NCI-H510A treated with DMSO at 0.1 percent for 48 hours (cell line): ENCODE results near the gene MNDA.

Experiments used
- DNase-seq: peaks from one replicate; lab custom pipeline; 2025; lab: John Stamatoyannopoulos, UW

MNDA gene

DNA sequence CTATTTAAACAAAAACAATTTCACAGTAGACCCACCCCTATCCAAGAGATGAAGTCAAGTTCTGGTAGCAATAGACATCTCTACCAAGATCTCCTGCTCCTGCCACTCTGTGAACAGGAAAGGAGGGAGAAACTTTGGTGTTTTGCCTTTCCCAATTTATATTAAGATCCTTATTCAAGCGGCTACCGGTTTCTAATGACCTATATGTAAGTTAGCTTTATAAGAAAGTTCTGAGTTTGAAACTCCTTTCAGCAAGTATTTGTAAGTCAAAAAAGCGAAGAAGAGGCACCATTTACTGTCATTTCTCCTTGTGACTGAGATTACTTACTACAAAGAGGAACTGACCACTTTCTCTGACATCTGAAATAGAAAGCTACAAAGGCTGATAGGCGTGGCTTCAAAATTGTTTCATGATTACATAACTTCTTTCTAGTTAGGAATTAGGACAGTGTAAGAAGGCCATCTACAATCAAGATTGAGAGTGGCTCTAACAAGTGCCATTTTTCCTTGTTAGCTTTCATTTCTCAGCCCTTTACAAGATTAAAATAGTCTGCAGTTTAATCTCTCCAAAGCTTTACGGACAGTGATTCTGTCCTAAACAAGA, at the start of gene MNDA:
MNDA (plus strand) TSS at position 448 of the 604 bp plus-strand sequence. CDS start 10,803 bp downstream, outside the sequence.
- no peak for DNase-seq

DNA sequence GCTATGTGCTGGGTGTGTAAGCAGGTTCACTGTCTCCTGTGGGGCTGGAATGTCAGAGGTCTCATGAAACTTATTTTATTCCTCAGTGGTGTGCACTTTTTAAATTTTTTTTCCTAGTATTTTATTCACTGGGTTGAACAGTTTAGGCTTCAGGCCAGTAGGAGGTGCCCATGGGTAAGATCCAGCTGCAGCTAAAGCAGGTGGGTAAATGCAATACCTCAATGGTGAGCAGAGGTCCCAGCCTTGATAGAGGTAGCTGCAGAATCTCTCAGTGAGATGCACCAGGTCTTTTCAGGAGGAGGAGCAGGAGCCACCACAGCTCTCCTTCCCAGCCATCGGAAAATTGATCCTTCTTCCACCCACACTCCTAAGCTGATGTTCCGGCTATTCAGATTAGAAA, 37.5 kb upstream of the MNDA start:
- DNase-seq, result no peak

GRCh38 chr1:158794247-158794646, 36.9 kb upstream of the MNDA start:
- no peak for DNase-seq

- DNase-seq, result no peak
Measured at GRCh38 chr1:158798531-158798930, 32.6 kb upstream of the MNDA start.

DNA sequence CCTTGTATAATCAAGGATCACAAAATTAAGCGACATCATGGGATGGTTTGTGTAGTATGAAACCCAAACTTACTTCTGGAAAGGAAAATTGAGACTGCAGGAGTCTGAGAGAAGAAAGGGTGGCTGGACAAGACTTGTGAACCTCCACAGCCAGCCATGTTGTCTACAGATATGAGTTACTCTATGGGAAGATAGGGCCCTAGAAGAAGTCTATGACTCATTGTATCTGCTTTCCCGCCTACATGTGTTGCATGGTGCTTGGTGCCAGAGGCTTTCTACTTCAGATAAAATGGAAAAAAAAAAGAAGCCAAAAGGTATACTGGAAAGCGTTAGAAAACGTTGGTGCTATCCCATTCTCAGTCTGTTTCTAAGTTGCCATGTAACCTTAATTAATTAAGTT, 31.5 kb upstream of the MNDA start:
- DNase-seq, result no peak

GRCh38 chr1:158800526-158800925, 30.6 kb upstream of the MNDA start:
- DNase-seq, result no peak

DNA sequence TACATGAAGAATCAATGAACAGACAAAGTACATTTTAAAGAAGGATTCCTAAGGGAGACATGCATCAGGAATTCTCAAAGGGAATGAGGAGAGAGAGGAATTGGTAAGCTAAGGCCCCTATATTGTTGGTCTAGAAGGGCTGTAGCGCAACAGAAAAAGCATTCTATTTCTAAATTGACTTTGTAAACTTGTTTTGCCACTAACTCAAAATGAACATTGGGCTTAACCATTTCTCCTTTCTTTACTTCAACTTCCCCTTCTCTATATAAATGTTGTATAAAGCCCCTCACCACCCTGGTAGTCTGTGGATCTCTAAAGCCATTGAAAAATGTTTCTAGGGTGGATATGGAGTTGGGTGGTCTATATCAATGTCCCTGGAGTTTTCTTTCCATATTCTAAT, 29.8 kb upstream of the MNDA start:
- DNase-seq, result no peak

GRCh38 chr1:158803678-158804077, 27.5 kb upstream of the MNDA start:
- DNase-seq, result no peak

DNA sequence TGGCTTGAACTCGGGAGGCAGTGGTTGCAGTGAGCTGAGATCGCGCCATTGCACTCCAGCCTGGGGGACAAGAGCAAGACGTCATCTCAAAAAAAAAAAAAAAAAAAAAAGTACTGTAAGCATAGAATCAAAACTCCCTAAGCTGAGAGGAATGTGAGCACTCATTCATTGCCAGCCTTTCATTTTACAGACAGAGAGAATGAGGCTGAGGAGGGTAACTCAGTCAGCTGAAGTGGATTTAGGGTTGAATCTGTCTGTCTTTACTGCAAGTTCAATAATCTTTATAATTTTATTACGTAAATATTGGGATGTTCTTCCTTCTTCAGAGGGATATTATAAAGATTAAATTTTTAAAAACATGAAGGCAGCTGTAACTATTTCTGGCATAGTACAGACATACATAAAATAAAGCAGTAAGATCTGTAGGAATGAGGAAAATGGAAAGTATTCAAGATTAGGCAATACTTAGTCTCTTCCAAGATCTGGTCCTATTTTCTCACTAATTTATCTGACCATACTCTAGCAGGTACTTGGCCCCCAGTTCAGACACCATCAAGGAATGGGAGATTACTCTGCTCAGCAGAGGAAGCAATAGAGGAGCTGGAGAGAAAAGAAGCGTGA, 24.1 kb upstream of the MNDA start:
- no peak for DNase-seq

- DNase-seq, result no peak
Measured at GRCh38 chr1:158809256-158809655, 21.9 kb upstream of the MNDA start.

DNA sequence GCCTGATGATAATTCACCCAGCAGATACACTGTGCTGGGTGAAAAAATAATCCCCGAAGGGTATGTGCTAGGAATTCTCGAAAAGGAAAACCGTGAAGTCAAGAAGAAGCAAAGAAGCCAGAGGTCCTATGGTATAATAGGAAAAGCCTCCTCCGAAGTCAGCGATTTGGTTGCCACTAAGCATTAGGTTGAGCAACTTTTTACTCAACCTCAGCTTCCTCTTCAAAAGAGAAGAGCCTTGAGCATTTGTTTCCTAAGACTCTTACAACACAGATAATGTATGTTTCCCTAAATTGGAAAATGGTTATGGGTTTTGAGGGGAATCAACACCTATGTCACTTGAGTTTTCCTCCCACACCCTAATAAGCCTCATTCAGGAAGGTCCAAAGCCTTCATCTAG, 21.3 kb upstream of the MNDA start:
- DNase-seq, result no peak

GRCh38 chr1:158810311-158810710, 20.8 kb upstream of the MNDA start:
- no peak for DNase-seq

DNA sequence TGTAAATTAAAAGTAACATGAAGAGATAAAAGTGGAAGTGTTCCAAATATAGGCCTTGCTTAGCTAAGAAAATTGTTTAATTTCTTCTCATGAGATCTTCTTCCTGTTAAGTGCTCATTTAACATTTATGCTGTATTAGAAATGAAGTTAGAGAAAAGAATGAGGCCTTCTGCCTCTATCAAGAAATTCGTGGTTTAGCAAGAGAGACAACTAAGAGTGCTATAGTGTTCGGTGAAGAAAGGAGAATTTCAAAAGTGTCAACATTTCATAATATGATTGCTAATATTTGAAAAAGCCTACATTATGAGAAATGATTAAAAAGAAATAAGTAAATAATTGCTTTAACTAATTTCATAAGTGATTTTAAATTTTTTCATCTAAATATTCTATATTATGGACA, 18.8 kb upstream of the MNDA start:
- DNase-seq, result no peak

DNA sequence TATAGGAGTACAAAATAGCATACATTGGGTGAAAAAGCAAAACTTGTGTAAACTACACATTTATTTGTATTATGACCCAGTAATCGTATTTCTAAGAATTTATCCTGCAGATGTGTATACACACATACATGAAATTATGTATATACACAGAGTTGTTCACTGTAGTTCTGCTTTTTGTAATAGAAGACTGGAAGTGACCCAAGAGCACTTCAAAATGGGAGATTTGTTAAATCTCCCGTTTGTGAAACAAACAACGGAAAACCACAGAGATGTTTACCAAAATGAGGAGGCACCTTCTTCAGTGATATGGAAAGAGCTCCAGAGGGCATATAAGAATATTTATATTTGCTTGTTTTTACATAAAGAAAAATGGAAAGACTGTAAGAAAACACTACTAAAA, 18.0 kb upstream of the MNDA start:
- no peak for DNase-seq

DNA sequence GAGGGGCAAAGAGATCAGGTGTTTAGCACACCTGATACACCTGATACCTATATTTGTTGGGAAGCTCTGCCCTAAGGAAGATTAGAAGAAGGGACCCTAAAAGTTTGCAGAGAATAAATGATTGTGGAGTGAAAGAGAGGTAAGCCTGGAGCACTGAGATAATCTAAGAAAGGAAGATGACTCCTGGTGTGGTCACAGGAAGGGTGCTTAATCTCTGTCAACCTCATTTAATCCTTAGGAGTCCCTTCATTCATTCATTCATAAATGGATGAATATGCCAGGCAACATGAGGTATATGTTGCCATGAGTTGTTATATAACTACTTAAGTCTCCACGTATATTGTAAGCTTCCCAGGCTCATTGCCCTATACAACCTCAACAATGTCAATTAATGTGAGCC, 16.2 kb upstream of the MNDA start:
- DNase-seq, result no peak

DNA sequence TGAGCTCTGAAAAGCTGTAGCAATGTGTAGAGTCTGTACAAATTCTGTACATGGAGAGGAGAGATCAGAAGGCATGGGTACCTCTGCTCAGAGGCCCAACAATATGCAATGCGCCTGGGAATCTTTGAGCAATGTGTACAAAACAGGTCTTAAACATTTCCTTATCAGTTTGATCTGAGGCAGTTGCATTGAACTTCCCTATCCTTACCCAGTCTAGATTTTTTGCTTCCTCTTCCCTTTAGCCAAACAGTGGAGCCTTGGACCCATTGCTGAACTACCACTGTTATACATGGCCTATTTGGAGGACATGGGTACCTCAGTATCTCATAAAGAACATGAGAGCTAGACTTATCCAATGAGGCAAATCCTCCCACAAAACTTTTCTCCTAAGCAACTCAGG, 12.6 kb upstream of the MNDA start:
- DNase-seq, result no peak

DNA sequence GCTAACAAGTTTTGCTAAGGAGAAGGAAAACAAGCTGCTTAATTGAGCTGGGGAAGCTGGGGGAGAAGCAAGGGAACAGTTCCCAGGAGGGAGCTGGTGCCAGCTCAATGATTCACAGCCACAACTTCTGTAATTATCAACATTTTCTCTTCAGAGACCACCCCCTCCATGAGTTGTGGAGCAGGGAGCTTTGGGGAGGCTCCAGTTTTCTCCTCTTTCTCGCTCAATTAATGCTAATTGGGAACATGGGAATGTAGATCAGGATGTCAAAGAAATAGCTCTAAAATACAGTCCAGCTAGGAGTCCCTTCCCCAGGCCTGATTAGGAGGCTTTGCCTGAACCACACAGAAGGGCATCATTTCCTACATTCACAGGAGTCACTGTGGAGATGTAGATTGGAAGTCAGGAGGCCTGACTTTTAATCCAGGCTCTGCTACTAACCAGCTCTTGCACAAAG, 12.1 kb upstream of the MNDA start:
- DNase-seq, result no peak

- no peak for DNase-seq
Measured at GRCh38 chr1:158819461-158820443, 11.4 kb upstream of the MNDA start.

- DNase-seq, result no peak
Measured at GRCh38 chr1:158821723-158822122, 9.4 kb upstream of the MNDA start.

DNA sequence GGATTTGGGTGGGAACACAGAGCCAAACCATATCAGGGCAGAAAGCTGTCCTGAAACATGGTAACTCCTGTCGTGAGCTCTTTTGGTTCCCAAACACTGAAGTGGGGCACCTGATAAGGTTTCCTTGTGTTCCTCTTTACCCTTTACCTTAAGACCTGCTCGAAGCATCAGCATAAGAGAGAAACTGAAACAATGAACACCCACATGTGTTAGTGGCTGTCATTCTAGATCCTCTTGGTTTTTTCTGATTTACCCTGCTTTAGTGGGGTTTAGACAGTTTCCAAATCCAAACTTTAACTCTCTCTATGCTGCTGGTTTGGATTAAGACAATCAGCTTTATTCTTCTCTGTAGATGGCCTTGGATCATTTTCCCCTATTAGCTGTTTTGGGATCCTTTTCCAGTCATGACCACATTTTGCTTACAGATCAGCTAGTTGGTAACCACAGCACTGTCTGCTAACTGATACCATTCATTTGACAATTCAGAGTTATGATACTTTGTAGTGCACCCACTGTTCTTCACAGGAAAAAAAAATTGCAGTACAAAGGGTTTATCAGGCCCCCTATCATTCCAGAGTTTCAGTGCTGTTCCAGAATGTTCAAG, 975 bp upstream of the MNDA start:
- no peak for DNase-seq

DNA sequence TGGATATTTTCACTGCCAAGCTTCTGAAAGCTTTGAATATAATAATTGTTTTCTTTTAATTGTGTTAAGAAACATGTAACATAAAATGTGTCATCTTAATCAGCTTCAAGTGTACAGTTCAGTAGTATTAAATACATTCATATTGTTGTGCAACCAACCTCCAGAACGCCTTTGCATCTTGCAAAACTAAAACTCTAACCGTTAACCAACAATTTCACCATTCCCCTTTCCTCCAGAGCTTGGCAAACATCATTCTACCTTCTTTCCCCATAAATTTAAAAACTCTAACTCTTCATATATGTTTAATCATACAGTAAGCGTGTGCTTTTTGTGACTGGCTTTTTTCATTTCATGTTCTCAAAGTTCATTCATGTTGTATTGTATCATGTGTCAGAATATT, 2.1 kb downstream of the MNDA start:
- no peak for DNase-seq

- DNase-seq, result no peak
Measured at GRCh38 chr1:158836038-158836437, 4.9 kb downstream of the MNDA start.

GRCh38 chr1:158838660-158839059, 7.5 kb downstream of the MNDA start:
- no peak for DNase-seq
